Spleen (tissue), 11 donors: ENCODE measurements around the gene SMOC2. TPM values are rescaled to one million over a fixed set of nuclear protein-coding genes. Genes with fewer than 3 reads are reported as not detected.

Experiments used
- DNase-seq: peaks from one replicate; pipeline ENCODE4 v3.0.0-alpha.2; 2020
- H3K27ac ChIP-seq, 8 donors: fragments of 200-600 bp; sonication (generic) in 7 of 8; 1 replicate in 4 of 8; 2 replicates in 4 of 8; pipeline versions ENCODE4 v1.5.0 to v1.8.0; 2016 to 2021; ENCODE audit warnings: inconsistent platforms in 4 of 8, mild to moderate bottlenecking in 4 of 8, moderate library complexity in 1 of 8
- H3K27me3 ChIP-seq, 7 donors: fragments of 200-600 bp; sonication (generic) in 6 of 7; replicated peaks in 1 of 7; 1 replicate in 4 of 7; 2 replicates in 3 of 7; pipeline versions ENCODE4 v1.5.0 to v1.8.0; 2016 to 2021; ENCODE audit warnings: inconsistent platforms in 3 of 7, mild to moderate bottlenecking in 1 of 7
- H3K36me3 ChIP-seq, 6 donors: fragments of 200-600 bp; sonication (generic) in 5 of 6; 1 replicate in 4 of 6; 2 replicates in 2 of 6; pipeline versions ENCODE4 v1.5.0 to v1.8.0; 2016 to 2021; ENCODE audit warnings: inconsistent platforms in 2 of 6
- H3K4me1 ChIP-seq, 6 donors: fragments of 200-600 bp; sonication (generic) in 5 of 6; 1 replicate in 3 of 6; 2 replicates in 3 of 6; pipeline versions ENCODE4 v1.5.0 to v1.8.0; 2016 to 2021; ENCODE audit warnings: inconsistent platforms in 3 of 6
- H3K4me3 ChIP-seq, 8 donors: fragments of 200-600 bp; sonication (generic) in 7 of 8; 1 replicate in 4 of 8; 2 replicates in 4 of 8; pipeline versions ENCODE4 v1.5.0 to v1.8.0; 2016 to 2021; ENCODE audit warnings: inconsistent platforms in 4 of 8, mild to moderate bottlenecking in 4 of 8, moderate library complexity in 2 of 8
- H3K9me3 ChIP-seq, 8 donors: fragments of 200-600 bp; sonication (generic) in 7 of 8; 1 replicate in 4 of 8; 2 replicates in 4 of 8; pipeline versions ENCODE4 v1.5.0 to v1.8.0; 2016 to 2021; ENCODE audit warnings: inconsistent platforms in 4 of 8
- CTCF ChIP-seq, 11 experiments: fragments of 200-600 bp in 7 of 11; fragments of 450-650 bp in 4 of 11; sonication (generic) in 4 of 11; IDR thresholded peaks in 8 of 11; conservative IDR thresholded peaks in 3 of 11; 1 replicate in 7 of 11; 2 replicates in 4 of 11; pipeline versions ENCODE4 v1.4.0 to v1.8.0; 2016 to 2021; ENCODE audit warnings: antibody characterized with exemption in 11 of 11, inconsistent platforms in 4 of 11, mild to moderate bottlenecking in 1 of 11
- POLR2A ChIP-seq, 3 donors: fragments of 450-650 bp; IDR thresholded peaks; one replicate each; pipeline ENCODE4 v1.5.1; 2017; ENCODE audit warnings: antibody characterized with exemption in 3 of 3, mild to moderate bottlenecking in 1 of 3
- POLR2AphosphoS5 ChIP-seq, 3 donors: sonication (generic); formaldehyde crosslinking; IDR thresholded peaks; one replicate each; pipeline ENCODE4 v1.5.1; 2017; ENCODE audit warnings: antibody characterized with exemption in 3 of 3
- WGBS, 5 donors: extraction: QIAGEN DNeasy Blood & Tissue Kit in 3 of 5; methylation state at CpG; one replicate each; pipeline versions ENCODE4 v1.1.5 to v1.1.7; 2013 to 2018; 5-methylcytosine and 5-hydroxymethylcytosine counted together
- intact Hi-C: fragments of 100-400 bp; cut with DNase I; formaldehyde crosslinking; loops from one replicate; pipeline ENCODE4 v1.15.0; 2023; ENCODE audit warnings: low total_unique reads
- polyA plus RNA-seq, 3 donors: library from polyadenylated mRNA; stranded (reverse); fragments of 200-250 nt; gene quantifications; one replicate each; pipeline ENCODE4 v1.2.1, GENCODE V29; 2013
- total RNA-seq, 7 donors: library from RNA; depleted of rRNA in 3 of 7; stranded (reverse); fragments of >200 nt in 3 of 7; fragmentation: NEBNext Ultra II Directional in 4 of 7; extraction: Animal tissue kit (Norgen Biotek cat#: 25700) in 4 of 7; gene quantifications; one replicate each; pipeline versions ENCODE4 v1.1.0 to v1.2.1, GENCODE V29; 2016 to 2021
- donor health status: healthy with polysubstance abuse.
- donor health status: DM: no; HTN: no; CAD: no; lungs with moderate emphysema.
- donor health status: DM: no; HTN: no; CAD: no.
- donor health status: Bipolar disorder and iron deficiency.
- donor health status: healthy.
- donor health status: DM: no; HTN: no; CAD: no.
- donor health status: DM: yes; HTN: yes; CAD: no.

The SMOC2 gene
- total and polyA plus RNA-seq, 10 donors, result 0.94 to 7.6 (median 1.8) TPM

- Histone ChIP-seq H3K9me3 (no peaks in the 10 kb centered on the region), H3K27me3 (peaks cover 0 to 3% (median 0%) of the 10 kb centered on the region in 7 donors), H3K4me1 (no peaks in the 10 kb centered on the region), H3K27ac (no peak overlapping the region), H3K4me3 (no peak overlapping the region), H3K36me3 (no peaks in the 10 kb centered on the region)
- TF ChIP-seq CTCF (IDR thresholded peaks at IDR 0.05 in 8 of 11, conservative IDR thresholded peaks at IDR 0.05 in 3 of 11), result no peak
- TF ChIP-seq POLR2AphosphoS5 (IDR thresholded peaks at IDR 0.05), result no peak
- no peak for TF ChIP-seq POLR2A (IDR thresholded peaks at IDR 0.05)
- intact Hi-C loops, result no loop called here
- no peak for DNase-seq
- WGBS, 5 donors, result 77 to 82% (median 80%) methylated on average over 8 of the region's 8 CpGs
Measured at GRCh38 chr6:168627506-168628175, 186.7 kb downstream of the SMOC2 start.

- Histone ChIP-seq H3K27ac (no peak overlapping the region), H3K9me3 (peaks cover 0 to 5% (median 0%) of the 10 kb centered on the region in 8 donors), H3K36me3 (no peaks in the 10 kb centered on the region), H3K27me3 (peaks cover 0 to 3% (median 0%) of the 10 kb centered on the region in 7 donors), H3K4me3 (no peak overlapping the region), H3K4me1 (no peaks in the 10 kb centered on the region)
- DNase-seq, result no peak
- no peak for TF ChIP-seq POLR2A (IDR thresholded peaks at IDR 0.05)
- no peak for TF ChIP-seq CTCF (IDR thresholded peaks at IDR 0.05 in 8 of 11, conservative IDR thresholded peaks at IDR 0.05 in 3 of 11)
- WGBS, 5 donors, result 67 to 81% (median 72%) methylated on average over 6 of the region's 6 CpGs
- intact Hi-C loops, result no loop called here
Measured at GRCh38 chr6:168628176-168628553, 187.2 kb downstream of the SMOC2 start.

GRCh38 chr6:168628732-168629245 lies 187.8 kb downstream of the SMOC2 start:
- TF ChIP-seq POLR2A (IDR thresholded peaks at IDR 0.05), result no peak
- no peak for TF ChIP-seq CTCF (IDR thresholded peaks at IDR 0.05 in 8 of 11, conservative IDR thresholded peaks at IDR 0.05 in 3 of 11)
- TF ChIP-seq POLR2AphosphoS5 (IDR thresholded peaks at IDR 0.05), result no peak
- no peak for DNase-seq
- peaks cover 0 to 11% (median 2%) of the 10 kb centered on the region in 8 donors for H3K9me3 ChIP-seq
- H3K4me3 ChIP-seq, result no peak overlapping the region
- H3K27me3 ChIP-seq, result peaks cover 0 to under 1% (median 0%) of the 10 kb centered on the region in 7 donors
- no peaks in the 10 kb centered on the region for H3K36me3 ChIP-seq
- 89 to 93% (median 91%) methylated on average over 11 to 19 of the region's 19 CpGs for WGBS, 5 donors
- intact Hi-C loops, result no loop called here
- no peaks in the 10 kb centered on the region for H3K4me1 ChIP-seq
- H3K27ac ChIP-seq, result no peak overlapping the region

- Histone ChIP-seq H3K4me3 (no peak overlapping the region), H3K27ac (no peak overlapping the region), H3K27me3 (peaks cover 0 to 12% (median 0%) of the 10 kb centered on the region in 7 donors), H3K9me3 (peaks cover 0 to 19% (median 6%) of the 10 kb centered on the region in 8 donors), H3K36me3 (no peaks in the 10 kb centered on the region), H3K4me1 (no peaks in the 10 kb centered on the region)
- no peak for TF ChIP-seq POLR2A (IDR thresholded peaks at IDR 0.05)
- no peak for TF ChIP-seq CTCF (IDR thresholded peaks at IDR 0.05 in 8 of 11, conservative IDR thresholded peaks at IDR 0.05 in 3 of 11)
- TF ChIP-seq POLR2AphosphoS5 (IDR thresholded peaks at IDR 0.05), result no peak
- WGBS, 5 donors, result 63 to 79% (median 72%) methylated on average over 4 of the region's 4 CpGs
- intact Hi-C loops, result no loop called here
- DNase-seq, result no peak
Measured at GRCh38 chr6:168631564-168631963, 190.6 kb downstream of the SMOC2 start.
